ENCODE data around the gene RDH16. TPM values are rescaled to one million over a fixed set of nuclear protein-coding genes. Genes with fewer than 3 reads are reported as not detected.
A peak's percentile ranks its signal among the peaks of the same experiment; 100 is the strongest.

Gene RDH16, protein sequence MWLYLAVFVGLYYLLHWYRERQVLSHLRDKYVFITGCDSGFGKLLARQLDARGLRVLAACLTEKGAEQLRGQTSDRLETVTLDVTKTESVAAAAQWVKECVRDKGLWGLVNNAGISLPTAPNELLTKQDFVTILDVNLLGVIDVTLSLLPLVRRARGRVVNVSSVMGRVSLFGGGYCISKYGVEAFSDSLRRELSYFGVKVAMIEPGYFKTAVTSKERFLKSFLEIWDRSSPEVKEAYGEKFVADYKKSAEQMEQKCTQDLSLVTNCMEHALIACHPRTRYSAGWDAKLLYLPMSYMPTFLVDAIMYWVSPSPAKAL
- polyA plus RNA-seq = 0.09 TPM

- Mint-ChIP-seq H3K27me3 (peaks cover 10% of the 10 kb centered on the region), H3K36me3 (peaks cover 4% of the 10 kb centered on the region), H3K4me3 (no peak within 1 kb of the TSS), H3K4me1 (no peaks in the 10 kb centered on the region), H3K27ac (peak within 1 kb of the TSS in 1 of 3 donors; percentile 5), H3K9me3 (peaks cover 0 to 5% (median 2%) of the 10 kb centered on the region in 3 donors)
These were observed at the start of gene RDH16 for GRCh38 chr12:56957229-56958052. RDH16 (minus strand) TSS chr12:56957608; CDS start chr12:56957462, 146 bp downstream.

DNA sequence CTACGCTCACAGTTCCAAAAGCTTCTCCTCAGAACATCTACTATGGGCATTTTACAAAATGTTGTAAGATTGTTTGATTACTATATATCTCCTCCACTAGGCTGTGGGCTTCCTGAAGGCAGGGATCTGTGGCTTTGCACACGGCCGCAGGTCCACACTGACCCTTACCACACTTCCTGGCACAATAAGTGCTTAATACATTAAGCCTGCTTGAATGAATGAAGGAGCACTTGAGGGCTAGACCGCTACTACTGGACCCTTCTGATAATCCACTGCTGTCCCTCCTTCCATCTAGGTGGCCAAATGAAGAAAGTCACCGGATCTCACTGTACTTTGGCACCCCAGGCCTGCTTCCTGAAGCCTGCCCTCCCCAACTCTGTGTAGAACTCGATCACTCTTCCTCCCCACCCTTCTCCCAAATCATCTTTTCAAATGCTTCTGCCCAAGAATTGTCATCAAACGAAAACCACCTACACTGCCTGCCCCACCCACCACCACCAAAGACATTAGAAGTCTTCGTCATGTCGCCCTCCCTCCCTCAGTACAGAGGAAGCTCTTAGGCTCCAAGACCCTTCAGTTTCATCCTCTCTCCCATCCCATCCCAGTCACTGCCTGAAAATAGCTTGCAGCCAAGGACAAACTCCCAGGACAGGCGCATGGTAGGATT, 49.5 kb upstream of the RDH16 start:
- Mint-ChIP-seq H3K9me3 (no peaks in the 10 kb centered on the region), H3K4me1 (peaks cover 23 to 36% (median 34%) of the 10 kb centered on the region in 3 donors), H3K4me3 (peak overlapping the region; percentile 77 to 93 (median 87)), H3K36me3 (peaks cover 2% of the 10 kb centered on the region), H3K27ac (peak overlapping the region; percentile 53 to 84 (median 74)), H3K27me3 (no peaks in the 10 kb centered on the region)

DNA sequence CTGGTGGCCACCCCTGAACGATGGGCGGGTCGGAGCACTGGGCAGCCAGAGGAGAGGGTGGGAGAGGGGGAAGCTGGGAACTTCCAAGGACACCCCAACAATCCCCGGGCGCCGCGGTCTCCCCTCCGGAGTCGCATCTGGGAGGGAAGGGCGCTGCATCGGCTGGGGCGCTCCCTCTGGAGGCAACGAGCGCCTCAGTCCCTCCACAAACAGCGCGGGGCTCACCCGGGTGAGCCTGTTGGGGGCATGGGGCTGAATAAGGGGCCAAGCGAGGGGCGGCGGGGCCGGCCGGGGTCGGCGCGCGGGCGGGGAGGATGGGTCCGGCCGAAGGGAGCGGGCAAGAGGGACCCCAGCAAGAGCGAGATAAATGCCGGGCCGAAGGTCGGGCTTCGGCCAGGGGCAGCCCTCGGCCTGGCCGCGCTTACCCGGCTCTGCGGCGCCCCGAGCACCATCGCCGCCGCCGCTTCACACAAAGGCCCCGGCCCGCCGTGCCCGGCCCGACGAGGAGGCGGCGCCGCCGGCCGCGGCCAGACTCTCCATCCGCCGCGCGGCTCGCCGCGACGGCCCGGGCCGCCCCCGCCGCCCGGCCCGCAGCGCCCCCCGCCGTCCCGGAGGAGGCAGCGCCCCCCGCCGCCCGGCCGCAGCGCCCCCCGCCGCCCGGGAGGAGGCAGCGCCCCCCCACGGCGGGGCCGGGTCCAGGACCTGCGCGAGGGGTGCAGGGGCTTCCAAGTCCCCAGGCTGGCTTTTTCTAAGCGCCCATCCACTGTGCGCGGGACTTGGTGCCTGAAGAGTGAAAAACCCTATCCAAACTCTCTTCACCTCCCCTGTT, 48.8 kb upstream of the RDH16 start, which contains the start of gene ZBTB39:
ZBTB39 (minus strand) TSS at position 567 of the 829 bp plus-strand sequence. CDS start 1,629 bp downstream, outside the sequence.
- Mint-ChIP-seq H3K27ac (peak within 1 kb of the TSS; percentile 73 to 93 (median 74)), H3K4me1 (peaks cover 18 to 36% (median 33%) of the 10 kb centered on the region in 3 donors), H3K4me3 (peak within 1 kb of the TSS; percentile 82 to 97 (median 94)), H3K27me3 (no peaks in the 10 kb centered on the region), H3K36me3 (peaks cover 2% of the 10 kb centered on the region), H3K9me3 (no peaks in the 10 kb centered on the region)

GRCh38 chr12:57004651-57005050, 47.2 kb upstream of the RDH16 start:
- Mint-ChIP-seq H3K4me1 (peaks cover 19 to 47% (median 34%) of the 10 kb centered on the region in 3 donors), H3K27ac (no peak overlapping the region), H3K27me3 (no peaks in the 10 kb centered on the region), H3K36me3 (peaks cover 2% of the 10 kb centered on the region), H3K4me3 (peak overlapping the region in 3 of 4 donors; percentile 25 to 97 (median 82)), H3K9me3 (no peaks in the 10 kb centered on the region)

DNA sequence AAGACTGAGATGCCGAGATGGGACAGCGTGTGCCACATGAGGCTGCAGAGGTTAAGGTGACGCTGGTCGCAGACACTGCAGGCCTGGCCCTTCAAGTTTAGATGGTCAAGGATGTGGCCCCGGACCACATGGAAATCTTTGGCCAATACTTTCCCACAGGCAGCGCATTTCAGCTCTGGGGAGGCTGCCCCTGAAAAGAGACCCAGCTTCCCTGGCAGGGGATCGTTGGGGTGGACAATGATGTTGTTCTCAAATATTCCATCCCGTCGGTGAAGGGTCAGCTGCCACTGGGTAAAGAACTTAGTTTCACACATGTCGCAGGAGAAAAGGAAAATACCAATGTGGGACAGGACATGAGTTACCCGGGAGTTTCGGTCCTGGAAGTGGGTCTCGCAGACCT, 46.0 kb upstream of the RDH16 start:
- peak overlapping the region in 2 of 4 donors; percentile 60 to 82 for H3K4me3 Mint-ChIP-seq
- H3K4me1 Mint-ChIP-seq = peaks cover 24 to 56% (median 43%) of the 10 kb centered on the region in 3 donors
- no peaks in the 10 kb centered on the region for H3K9me3 Mint-ChIP-seq
- no peak overlapping the region for H3K27ac Mint-ChIP-seq
- peaks cover 4% of the 10 kb centered on the region for H3K36me3 Mint-ChIP-seq
- no peaks in the 10 kb centered on the region for H3K27me3 Mint-ChIP-seq

- peaks cover 4% of the 10 kb centered on the region for H3K36me3 Mint-ChIP-seq
- H3K4me3 Mint-ChIP-seq = peak overlapping the region in 2 of 4 donors; percentile 39 to 64
- H3K4me1 Mint-ChIP-seq = peaks cover 22 to 45% (median 29%) of the 10 kb centered on the region in 3 donors
- H3K9me3 Mint-ChIP-seq = no peaks in the 10 kb centered on the region
- no peaks in the 10 kb centered on the region for H3K27me3 Mint-ChIP-seq
- peak overlapping the region in 2 of 3 donors; percentile 26 to 29 for H3K27ac Mint-ChIP-seq
These were observed 44.1 kb upstream of the RDH16 start for GRCh38 chr12:57001448-57001906.

- Mint-ChIP-seq H3K4me3 (no peak overlapping the region), H3K27ac (peak overlapping the region in 1 of 3 donors; percentile 78), H3K27me3 (no peaks in the 10 kb centered on the region), H3K9me3 (no peaks in the 10 kb centered on the region), H3K36me3 (peaks cover 7% of the 10 kb centered on the region), H3K4me1 (peaks cover 18 to 42% (median 23%) of the 10 kb centered on the region in 3 donors)
These were observed 43.0 kb upstream of the RDH16 start for GRCh38 chr12:57000393-57000792.

- no peaks in the 10 kb centered on the region for H3K27me3 Mint-ChIP-seq
- H3K36me3 Mint-ChIP-seq = peaks cover 7% of the 10 kb centered on the region
- H3K4me1 Mint-ChIP-seq = peaks cover 11 to 35% (median 16%) of the 10 kb centered on the region in 3 donors
- H3K27ac Mint-ChIP-seq = peak overlapping the region; percentile 41 to 74 (median 61)
- H3K9me3 Mint-ChIP-seq = no peaks in the 10 kb centered on the region
- H3K4me3 Mint-ChIP-seq = peak overlapping the region in 3 of 4 donors; percentile 50 to 77 (median 63)
These were observed 42.0 kb upstream of the RDH16 start for GRCh38 chr12:56999456-56999855.

DNA sequence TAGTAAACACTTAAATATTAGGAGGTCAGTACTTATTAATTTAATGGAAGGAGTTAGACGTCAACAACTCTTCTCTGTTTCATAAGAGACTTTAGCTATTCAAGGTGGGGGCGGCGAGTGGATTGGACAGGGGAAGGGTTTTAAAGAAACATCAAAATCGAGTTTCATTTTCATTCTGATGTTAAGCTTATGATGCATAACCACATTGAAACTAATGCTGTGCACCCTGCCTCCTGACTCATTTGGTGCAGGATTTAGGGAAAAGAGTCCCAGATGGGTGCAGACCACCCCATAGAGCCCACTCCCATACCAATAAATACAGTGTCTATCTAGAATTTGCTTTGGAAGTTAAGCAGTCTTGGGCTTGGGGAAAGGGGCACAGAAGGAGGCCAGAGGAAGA, 41.6 kb upstream of the RDH16 start:
- H3K4me1 Mint-ChIP-seq = peaks cover 11 to 30% (median 16%) of the 10 kb centered on the region in 3 donors
- H3K9me3 Mint-ChIP-seq = no peaks in the 10 kb centered on the region

DNA sequence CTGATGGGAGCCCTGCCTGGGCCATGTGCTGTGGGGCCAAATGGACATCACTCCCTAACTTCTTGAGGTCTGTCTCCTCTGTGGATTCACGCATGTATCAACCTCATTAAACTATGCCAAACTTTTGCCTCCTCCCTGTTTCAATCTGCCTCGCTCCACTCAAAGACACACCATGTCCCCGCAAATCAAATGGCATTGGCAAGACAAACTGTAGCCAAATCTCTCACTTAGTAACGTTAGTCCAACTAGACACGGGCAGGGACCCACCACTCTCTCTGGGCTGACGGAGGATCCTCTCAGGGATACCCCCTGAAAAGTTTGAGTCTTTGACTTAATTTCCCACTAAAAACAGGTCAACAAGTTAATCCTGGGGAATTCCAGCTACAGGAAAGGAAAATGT, 40.9 kb upstream of the RDH16 start:
- H3K4me1 Mint-ChIP-seq = peaks cover 11 to 29% (median 16%) of the 10 kb centered on the region in 3 donors

More for the DNA sequence above, 41.6 kb upstream of the RDH16 start:
- Mint-ChIP-seq H3K27me3 (no peaks in the 10 kb centered on the region), H3K4me3 (peak overlapping the region in 3 of 4 donors; percentile 50 to 77 (median 63)), H3K27ac (peak overlapping the region; percentile 41 to 74 (median 61)), H3K36me3 (peaks cover 7% of the 10 kb centered on the region)

GRCh38 chr12:56996793-56997545, 39.6 kb upstream of the RDH16 start:
- H3K4me1 Mint-ChIP-seq = peaks cover 13 to 31% (median 22%) of the 10 kb centered on the region in 3 donors
- H3K4me3 Mint-ChIP-seq = no peak overlapping the region
- no peaks in the 10 kb centered on the region for H3K27me3 Mint-ChIP-seq
- H3K9me3 Mint-ChIP-seq = no peaks in the 10 kb centered on the region
- no peak overlapping the region for H3K27ac Mint-ChIP-seq
- peaks cover 7% of the 10 kb centered on the region for H3K36me3 Mint-ChIP-seq

More for the DNA sequence above, 40.9 kb upstream of the RDH16 start:
- Mint-ChIP-seq H3K36me3 (peaks cover 7% of the 10 kb centered on the region), H3K4me3 (peak overlapping the region in 1 of 4 donors; percentile 9), H3K9me3 (no peaks in the 10 kb centered on the region), H3K27ac (no peak overlapping the region), H3K27me3 (no peaks in the 10 kb centered on the region)

DNA sequence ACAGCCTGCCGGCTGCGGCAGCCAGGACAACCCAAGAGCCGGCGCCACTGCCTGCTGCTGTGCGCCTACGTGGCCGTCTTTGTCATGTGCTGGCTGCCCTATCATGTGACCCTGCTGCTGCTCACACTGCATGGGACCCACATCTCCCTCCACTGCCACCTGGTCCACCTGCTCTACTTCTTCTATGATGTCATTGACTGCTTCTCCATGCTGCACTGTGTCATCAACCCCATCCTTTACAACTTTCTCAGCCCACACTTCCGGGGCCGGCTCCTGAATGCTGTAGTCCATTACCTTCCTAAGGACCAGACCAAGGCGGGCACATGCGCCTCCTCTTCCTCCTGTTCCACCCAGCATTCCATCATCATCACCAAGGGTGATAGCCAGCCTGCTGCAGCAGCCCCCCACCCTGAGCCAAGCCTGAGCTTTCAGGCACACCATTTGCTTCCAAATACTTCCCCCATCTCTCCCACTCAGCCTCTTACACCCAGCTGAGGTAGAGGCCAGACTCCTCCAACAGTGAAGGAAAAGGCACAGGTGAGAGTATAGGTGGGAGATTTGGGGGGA, 38.6 kb upstream of the RDH16 start:
- peak overlapping the region in 1 of 3 donors; percentile 19 for H3K27ac Mint-ChIP-seq

More for the DNA sequence above, 38.6 kb upstream of the RDH16 start:
- no peaks in the 10 kb centered on the region for H3K27me3 Mint-ChIP-seq
- H3K9me3 Mint-ChIP-seq = no peaks in the 10 kb centered on the region
- H3K4me3 Mint-ChIP-seq = no peak overlapping the region
- peaks cover 7% of the 10 kb centered on the region for H3K36me3 Mint-ChIP-seq
- H3K4me1 Mint-ChIP-seq = peaks cover 15 to 30% (median 19%) of the 10 kb centered on the region in 3 donors
